NCI-H128 (cell line): ENCODE results near the gene CCDC121.
A peak's percentile ranks its signal among the peaks of the same experiment; 100 is the strongest.

Source experiments
- DNase-seq: peaks from one replicate; lab custom pipeline; 2025; ENCODE audit not compliant: unreplicated experiment; lab: John Stamatoyannopoulos, UW

The CCDC121 gene, protein sequence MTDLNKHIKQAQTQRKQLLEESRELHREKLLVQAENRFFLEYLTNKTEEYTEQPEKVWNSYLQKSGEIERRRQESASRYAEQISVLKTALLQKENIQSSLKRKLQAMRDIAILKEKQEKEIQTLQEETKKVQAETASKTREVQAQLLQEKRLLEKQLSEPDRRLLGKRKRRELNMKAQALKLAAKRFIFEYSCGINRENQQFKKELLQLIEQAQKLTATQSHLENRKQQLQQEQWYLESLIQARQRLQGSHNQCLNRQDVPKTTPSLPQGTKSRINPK

DNA sequence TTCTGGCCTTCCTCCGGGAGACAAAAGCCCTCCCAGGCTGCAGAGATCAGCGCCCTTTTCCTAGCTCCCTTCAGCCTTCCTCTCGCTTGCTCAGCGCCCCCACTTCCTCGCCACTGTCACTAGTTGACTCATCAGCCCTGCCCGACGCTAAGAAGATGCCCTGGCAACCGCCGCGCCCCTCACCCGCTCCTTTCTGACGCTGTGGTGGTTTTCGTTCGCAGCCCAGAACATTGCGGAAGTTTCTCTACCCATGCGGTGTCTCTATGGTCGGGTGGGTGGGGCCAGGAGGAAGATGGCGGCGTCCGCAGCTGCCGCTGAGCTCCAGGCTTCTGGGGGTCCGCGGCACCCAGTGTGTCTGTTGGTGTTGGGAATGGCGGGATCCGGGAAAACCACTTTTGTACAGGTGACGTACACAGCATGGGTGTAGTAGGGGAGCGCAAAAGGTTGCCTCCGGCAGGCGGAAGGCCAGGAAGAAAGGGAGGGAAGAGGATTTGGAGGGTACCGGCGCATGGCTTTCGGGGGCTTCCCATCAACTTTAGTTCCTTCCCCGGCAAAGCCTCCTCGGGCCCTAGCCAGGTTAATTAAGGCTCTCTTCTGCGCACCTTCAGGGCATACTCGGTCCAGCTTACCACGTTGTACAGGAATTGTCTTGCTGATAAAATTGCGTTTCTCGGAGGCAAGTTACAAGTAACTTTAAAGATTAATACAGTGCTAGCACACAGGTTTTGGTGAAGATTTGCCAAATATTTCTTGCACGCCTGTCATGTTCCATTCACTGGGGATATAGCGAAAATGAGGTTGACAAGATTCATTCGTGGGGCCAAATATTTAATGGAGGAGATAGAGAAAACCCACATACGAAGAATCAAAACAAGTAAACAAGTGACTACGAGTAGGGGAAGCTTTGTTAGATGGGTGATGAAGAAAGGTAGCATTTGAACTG lies at the start of gene CCDC121, which contains the start of gene GPN1:
Gene CCDC121, minus strand, starts transcription at position 246 of the 943 bp plus-strand sequence. CDS start 1,213 bp downstream, outside the sequence.
Gene GPN1, plus strand, starts transcription at position 284 of the 943 bp plus-strand sequence. Its CDS starts 9 bp downstream, at position 293.
- peak; percentile 63 for DNase-seq

DNA sequence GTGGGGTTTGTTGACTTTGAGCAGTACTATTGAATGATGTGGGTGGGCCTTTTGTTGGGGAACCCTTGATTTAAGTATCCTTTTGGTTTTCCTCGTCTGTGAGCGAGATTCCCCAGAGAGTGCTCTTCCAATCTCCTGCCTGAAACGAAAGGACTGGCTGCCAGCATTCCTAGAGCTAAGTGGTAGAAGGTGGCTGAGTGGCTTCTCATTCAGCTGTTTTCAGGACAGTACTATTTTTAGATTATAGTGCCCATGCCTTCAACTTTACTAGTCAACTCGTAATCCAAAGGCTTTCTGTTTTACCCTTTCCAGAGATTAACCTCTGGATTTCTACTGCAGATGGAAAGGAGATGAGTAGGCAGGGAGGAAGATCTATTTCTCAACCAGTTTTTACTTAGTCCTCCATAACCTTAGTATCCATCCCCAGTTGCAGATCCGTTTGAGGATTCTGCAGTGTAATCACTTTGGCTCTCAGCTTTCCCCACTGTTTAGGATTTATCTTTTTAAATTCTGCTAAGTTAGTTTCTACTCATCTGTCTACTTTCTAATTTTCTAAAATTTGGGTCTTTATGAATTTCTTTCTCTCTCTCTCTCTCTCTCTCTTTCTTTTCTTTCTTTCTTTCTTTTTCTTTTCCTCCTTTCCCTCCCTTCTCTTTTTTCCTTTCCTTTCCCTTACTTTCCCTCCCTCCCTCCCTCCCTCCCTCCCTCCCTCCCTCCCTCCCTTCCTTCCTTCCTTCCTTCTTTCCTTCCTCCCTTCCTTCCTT lies 44.1 kb upstream of the CCDC121 start:
- no peak for DNase-seq

DNA sequence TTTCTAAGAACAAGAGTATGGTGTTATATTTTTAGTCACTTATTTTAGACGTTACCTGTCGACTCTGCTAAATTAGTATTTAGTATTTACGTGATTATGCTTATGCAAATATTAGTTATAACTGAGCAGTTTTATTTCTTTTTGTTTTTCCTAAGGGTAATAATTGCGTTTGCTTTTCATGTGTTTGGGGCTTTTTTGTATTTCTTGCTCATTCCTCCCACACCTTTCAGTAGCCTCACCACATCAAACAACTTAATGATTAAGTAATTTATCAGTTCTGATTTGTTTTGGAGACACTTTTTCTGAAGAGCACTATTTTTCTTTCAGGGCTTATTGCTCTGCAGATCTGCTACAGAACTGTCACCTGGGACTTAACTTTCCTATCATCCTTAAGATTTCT lies 42.4 kb upstream of the CCDC121 start:
- DNase-seq = no peak

DNA sequence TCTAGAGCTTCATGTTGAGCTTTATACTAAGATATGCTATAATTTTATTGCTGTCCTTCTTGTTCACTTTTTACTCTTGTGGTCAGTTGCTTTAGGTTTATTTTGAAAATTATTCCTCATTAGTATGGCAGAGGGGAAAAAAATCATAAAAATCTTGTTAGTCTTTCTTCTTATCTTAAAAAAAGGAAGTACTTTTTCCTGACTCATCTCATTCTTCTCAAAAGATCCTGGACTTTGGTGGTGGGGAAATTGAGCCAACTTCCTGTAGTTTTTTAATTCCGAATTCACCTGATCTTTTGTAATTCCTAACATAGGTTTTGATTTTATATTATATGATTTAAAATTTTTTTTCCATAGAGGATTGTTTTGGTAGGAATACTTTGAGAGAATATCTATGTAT lies 38.6 kb upstream of the CCDC121 start:
- DNase-seq = no peak

DNA sequence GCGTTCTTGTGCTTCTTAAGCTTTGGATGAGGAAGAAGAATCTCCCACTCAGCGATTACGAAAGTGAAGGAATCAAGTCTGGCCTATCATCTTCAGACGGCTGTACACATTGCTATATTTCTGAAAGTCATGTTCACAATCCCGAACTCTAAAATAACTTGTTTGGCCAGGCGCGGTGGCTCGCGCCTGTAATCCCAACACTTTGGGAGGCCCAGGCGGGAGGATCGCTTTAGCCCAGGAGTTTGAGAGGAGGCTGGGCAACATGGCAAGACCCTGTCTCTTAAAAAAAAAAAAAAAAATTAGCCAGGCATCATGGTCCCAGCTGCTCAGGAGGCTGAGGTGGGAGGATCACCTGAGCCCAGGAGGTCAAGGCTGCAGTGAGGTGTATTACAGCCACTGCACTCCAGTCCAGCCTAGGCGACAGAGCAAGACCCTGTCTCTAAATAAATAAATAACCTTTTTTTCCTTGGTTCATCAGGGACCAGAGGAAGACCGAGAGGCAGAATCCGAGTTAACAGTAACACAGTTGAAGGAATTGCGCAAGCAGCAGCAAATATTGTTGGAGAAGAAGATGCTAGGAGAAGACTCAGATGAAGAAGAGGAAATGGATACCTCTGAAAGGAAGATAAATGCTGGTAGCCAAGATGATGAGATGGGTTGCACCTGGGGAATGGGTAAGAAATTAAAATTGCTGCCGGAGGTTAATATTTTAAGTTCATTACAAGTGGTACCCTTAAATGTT lies 36.0 kb upstream of the CCDC121 start:
- no peak for DNase-seq

DNA sequence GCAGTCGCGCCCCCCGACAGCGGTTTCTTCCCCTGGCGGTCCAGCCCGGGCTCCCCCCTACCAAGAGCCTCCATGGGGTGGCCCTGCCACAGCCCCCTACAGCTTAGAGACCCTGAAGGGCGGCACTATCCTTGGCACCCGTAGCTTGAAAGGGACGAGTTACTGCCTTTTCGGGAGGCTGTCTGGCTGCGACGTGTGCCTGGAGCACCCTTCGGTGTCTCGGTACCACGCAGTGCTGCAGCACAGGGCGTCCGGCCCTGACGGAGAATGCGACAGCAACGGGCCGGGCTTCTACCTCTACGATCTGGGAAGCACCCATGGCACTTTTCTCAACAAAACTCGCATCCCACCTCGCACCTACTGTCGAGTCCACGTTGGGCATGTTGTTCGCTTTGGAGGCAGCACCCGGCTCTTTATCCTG lies 35.4 kb upstream of the CCDC121 start:
- DNase-seq = no peak

DNA sequence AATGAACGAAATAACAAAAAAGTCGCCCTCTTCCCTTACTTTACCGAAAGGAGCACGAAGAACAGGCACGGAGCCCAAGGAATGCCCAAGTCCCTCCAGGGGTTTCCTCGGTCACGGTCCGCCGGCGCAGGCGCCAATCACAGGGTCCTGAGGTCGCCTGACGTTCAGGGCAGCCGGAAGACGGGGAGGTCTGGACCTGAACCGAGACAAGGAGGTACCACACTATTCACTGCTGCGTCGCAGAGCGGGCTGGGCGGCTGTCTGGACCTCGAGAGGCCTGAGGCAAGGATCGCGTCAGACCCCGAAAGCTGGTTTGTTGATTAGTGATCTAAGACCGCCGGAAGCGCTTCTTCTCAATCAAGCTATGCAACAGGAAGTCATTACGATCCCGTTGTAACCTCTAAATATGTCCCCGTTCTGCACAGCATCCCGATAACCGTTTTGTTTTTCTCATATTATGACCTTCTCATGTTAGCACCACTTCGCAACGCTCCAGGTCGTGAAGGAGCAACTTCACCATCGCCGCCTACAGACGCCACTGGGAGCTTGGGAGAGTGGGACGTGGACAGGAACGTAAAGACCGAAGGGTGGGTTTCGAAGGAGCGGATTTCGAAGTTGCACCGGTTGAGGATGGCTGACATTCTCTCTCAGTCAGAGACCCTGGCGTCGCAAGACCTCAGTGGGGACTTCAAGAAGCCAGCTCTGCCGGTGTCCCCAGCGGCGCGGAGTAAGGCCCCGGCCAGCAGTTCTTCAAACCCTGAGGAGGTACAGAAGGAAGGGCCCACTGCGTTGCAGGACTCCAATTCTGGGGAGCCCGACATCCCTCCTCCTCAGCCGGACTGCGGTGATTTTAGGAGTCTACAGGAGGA lies 34.7 kb upstream of the CCDC121 start, which contains the start of the genes SLC4A1AP and SUPT7L:
Gene SLC4A1AP, plus strand, starts transcription at position 605 of the 869 bp plus-strand sequence. Its CDS starts 26 bp downstream, at position 631.
Gene SUPT7L, minus strand, starts transcription at position 330 of the 869 bp plus-strand sequence. CDS start 1,422 bp downstream, outside the sequence.
- peak; percentile 83 for DNase-seq

DNA sequence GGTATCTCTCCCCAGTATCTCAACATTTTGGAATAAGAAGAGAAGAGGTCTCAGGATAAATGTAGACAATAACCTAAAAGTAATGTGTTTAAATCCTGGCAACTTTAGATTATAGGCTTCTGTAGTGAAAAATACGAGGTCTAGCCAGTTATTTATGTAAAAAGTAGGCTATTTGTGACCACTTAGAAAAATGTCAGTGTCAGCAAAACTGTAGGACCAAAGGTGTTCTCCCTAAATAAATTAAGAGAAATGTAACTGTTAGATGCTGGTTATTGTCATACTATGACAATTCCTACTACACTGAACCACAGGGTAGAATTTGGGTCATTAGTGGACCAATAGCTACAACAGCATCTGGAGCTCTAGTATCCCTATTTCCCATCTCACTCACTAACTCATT lies 32.6 kb upstream of the CCDC121 start:
- no peak for DNase-seq

DNA sequence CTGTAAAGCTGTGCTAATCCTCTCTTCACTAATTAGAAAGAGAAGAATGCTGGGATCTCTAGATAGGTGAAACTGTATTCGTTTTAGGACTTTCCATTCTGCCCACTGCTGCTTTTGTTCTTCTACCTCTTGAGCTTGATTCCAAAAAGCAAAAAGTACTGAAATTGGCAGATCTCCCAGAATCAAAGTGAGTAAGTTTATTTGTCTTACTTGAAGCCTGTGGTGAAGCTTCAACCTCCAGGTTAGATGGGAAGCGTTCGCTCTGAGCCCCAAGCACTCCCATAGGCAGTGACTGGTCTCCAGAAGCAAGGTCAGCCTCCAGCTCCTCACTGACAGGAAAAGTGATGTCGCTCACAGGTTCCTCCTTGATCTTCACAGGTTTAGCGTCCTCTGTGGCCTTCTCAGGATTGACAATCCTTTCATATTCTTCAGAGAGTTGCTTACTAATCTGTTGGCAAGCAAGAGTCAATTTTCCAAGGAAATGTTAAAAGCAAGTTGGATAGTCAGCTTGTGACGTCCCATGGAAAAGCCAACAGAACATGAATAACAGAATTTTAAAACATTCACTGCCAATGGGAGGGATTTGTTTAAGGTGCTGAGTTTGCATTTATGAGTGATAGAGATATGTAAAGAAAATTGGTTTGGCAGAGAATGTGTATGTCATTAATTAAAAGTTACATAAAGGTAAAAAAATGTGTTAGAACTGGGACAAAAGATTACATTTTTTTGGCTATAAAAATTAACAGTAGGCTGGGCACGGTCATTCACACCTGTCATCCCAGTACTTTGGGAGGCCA lies 26.5 kb upstream of the CCDC121 start:
- DNase-seq = no peak

DNA sequence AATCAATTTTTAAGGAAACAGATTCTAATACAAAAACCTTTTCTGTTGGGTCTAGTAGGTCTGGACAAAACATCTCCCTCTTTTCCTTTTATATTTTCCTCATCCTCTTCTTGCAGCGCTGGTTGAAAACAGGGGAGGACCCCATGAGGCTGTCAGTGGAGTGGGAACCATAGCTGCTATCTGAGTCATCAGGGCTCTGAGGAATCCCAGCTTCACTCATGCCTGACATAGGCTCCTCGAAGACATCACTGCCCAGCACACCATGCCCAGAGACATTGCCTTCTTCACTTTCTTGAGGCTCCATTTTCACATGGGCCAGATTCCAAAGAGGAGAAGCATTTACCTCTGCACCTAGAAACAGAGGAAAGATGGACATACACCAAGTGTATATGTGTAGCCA lies 24.6 kb upstream of the CCDC121 start:
- no peak for DNase-seq

DNA sequence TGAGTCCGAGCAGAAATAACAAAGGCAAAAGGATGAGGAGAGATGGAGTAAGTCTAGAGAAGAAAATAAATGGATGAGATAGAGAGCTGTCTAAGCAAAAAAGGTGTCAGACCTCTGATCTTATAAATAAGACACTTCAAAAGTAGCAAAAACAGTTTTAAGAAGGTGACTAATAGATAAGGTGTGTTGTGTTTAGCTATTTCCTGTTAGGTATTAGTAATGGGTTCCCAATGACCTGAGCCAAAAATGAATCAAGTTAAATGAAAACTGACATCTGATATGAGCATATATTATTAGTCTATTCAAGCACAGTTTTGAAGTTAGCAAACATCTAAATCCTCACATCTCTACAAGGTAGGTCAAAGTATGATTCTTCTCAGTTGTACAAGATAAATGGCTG lies 24.0 kb upstream of the CCDC121 start:
- no peak for DNase-seq

DNA sequence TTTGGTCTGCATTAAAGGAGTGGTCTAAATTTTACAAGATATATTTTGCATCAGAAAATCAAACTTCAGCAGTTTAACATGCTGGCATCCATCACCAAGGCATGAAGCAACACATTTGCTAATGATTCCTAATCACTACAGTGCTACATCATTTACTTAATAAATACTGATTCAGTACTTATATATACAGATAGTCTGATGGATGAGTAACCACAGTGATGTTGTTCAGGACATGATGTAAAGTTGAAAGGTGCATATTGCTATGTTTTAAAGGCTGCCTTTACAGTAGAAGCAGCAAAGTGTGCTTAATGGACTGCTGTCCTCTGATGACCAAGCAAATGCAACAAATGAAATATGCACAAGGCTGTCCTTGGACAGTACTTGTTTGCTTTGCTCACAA lies 23.5 kb upstream of the CCDC121 start:
- DNase-seq = no peak

DNA sequence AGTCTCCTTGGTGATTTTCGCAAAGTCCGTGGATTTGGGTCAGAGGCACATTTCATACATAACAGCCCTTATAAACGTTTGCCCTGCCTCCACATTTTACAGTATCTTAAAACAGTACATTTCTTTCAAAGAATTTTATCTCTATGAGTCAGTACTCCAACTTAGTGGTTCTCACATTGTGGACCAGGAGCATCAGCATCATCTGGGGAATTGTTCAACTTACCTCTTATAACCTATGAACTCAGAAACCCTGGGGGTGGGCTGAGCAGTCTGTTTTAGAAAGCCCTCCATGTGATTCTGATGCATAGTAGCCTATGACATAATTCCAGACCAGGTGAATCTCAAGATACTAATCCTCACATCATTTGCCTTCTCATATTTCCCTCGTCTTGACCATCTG lies 22.2 kb upstream of the CCDC121 start:
- no peak for DNase-seq

DNA sequence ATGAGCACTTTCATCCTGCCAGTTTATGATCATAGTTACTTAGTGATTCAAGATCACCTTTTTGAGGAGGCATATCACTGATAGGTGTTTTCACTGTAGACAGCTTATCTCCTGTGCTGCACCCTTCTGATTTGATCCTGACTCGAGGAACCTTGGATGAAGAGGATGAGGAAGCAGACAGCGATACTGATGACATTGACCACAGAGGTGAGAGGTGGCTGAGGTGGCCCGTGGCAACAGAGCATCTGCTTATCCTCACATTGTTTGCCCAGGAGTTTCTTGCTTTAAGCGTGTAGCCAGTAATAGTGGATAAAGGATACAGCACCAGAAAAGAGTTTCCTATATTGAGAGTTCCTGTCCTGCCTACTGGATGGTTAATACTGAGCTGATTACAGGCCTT lies 18.9 kb upstream of the CCDC121 start:
- no peak for DNase-seq

DNA sequence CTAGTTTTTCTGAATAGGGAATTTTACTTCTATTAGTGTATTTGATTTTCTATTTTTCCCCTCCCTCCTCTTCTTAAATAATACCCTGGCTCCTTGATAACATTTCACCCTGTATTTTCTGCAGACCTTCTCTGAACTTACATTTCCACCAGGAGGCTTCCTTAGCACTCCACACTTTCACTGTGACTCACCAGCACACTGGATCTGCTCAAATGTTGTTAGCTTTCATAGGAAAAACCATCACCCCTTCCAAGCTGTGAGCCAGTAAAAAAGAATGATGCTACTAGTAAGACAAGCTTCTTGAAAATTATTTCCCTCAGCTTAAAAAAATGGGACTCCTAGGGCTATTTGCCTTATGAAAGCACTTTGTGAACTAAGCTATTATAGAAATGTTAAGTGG lies 18.5 kb upstream of the CCDC121 start:
- no peak for DNase-seq

DNA sequence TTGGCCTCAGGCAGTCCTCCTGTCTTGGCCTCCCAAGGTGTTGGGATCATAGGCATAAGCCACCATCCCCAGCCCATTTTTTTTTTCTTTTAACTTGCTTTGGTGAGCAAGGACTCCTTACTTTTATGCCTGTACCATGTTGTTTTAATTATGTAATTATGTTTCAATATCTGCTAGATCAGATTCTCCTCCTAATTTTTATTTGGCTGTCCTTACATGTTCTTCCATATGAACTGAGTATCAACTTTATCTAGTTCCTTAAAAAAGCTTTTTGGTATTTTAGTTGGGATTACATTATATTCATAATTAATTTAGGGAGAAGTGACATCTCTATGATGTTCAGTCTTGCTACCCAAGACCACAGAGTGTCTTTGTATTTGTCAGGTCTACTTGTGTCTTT lies 16.4 kb upstream of the CCDC121 start:
- DNase-seq = no peak

DNA sequence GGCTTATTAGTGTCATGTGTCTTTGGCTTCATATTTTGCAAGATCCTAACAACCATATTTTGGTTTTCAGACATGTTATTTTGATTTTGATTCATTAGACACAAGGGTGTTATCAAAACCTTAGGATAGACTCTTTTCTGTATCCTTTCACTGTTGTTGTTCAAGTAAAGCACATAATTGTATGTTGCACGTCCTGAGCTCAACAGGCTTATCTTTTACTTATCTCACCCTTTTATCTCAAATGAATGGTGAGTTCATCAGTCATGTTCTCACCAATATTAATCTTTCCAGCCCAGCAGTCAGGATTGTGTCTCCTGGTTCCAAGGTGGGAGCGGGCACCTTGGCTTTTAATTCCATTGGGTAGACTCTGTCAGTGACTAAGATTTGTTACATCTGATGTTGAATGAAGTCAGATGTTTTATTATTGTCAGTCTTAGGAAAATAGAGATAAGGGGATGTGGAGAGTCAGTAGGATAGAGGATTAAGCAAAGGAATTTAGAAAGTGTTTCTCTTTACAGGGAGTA lies 12.0 kb upstream of the CCDC121 start:
- no peak for DNase-seq

DNA sequence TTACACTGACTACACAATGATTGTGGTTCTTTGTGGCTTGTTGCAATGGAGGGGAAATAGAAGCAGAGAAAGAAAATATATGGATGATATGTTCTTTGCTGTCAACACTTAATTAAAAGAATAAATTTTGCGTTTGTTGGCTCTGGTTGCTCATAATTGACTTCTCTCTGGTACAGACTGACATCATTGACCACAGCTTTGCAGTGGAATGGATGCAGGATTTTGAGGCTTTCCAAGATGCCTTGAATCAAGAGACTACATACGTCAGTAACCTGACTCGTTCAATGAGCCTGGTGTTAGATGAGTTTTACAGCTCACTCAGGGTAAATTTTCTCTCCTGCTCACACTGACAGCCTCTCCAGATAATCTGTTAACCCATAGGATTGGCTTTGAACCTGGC lies 9.9 kb upstream of the CCDC121 start:
- DNase-seq = no peak
